Loucy (cell line): ENCODE data around the gene RPS6KB1.

Experiments
- H2AFZ ChIP-seq: fragments of 200-600 bp; sonication (generic); 2 replicates; pipeline ENCODE4 v1.6.0; 2016; ENCODE audit warnings: antibody characterized with exemption, mild to moderate bottlenecking, low read length, moderate library complexity
- H3F3A ChIP-seq: fragments of 200-600 bp; 2 replicates; pipeline ENCODE4 v1.6.0; 2016; ENCODE audit warnings: antibody characterized with exemption, low read depth, mild to moderate bottlenecking
- H3K27me3 ChIP-seq: fragments of 200-600 bp; sonication (generic); 2 replicates; pipeline ENCODE4 v1.6.1; 2014; ENCODE audit warnings: low read length, mild to moderate bottlenecking; ENCODE audit not compliant: insufficient read depth, poor library complexity, severe bottlenecking
- H3K36me3 ChIP-seq: fragments of 200-600 bp; sonication (generic); 2 replicates; pipeline ENCODE4 v1.6.1; 2016; ENCODE audit warnings: low read length; ENCODE audit not compliant: insufficient read depth
- H3K4me1 ChIP-seq: fragments of 200-600 bp; sonication (generic); 2 replicates; pipeline ENCODE4 v1.5.1; 2014; ENCODE audit warnings: low read length, mild to moderate bottlenecking; ENCODE audit not compliant: insufficient read depth, poor library complexity, severe bottlenecking
- H3K4me2 ChIP-seq: fragments of 200-600 bp; sonication (generic); 2 replicates; pipeline ENCODE4 v1.6.0; 2014; ENCODE audit warnings: antibody characterized with exemption, low read length, low read depth, mild to moderate bottlenecking; ENCODE audit not compliant: poor library complexity, severe bottlenecking
- H3K4me3 ChIP-seq: fragments of 200-600 bp; sonication (generic); 2 replicates; pipeline ENCODE4 v1.5.1; 2014; ENCODE audit warnings: low read length, mild to moderate bottlenecking, mixed read lengths; ENCODE audit not compliant: poor library complexity, severe bottlenecking
- H3K79me2 ChIP-seq: fragments of 200-600 bp; sonication (generic); 2 replicates; pipeline ENCODE4 v1.6.1; 2014; ENCODE audit warnings: low read length; ENCODE audit not compliant: insufficient read depth
- H3K9ac ChIP-seq: fragments of 200-600 bp; sonication (generic); 2 replicates; pipeline ENCODE4 v1.6.0; 2014; ENCODE audit warnings: mild to moderate bottlenecking, low read depth, low read length, moderate library complexity; ENCODE audit not compliant: poor library complexity, severe bottlenecking
- H3K9me2 ChIP-seq: fragments of 200-600 bp; sonication (generic); replicated peaks from 2 replicates; pipeline ENCODE4 v1.6.1; 2016; ENCODE audit warnings: low read depth, low read length, mixed read lengths
- H3K9me3 ChIP-seq: fragments of 200-600 bp; sonication (generic); 2 replicates; pipeline ENCODE4 v1.6.1; 2014; ENCODE audit warnings: mild to moderate bottlenecking, antibody characterized with exemption, low read length, low read depth; ENCODE audit not compliant: insufficient read depth
- H4K20me1 ChIP-seq: fragments of 200-600 bp; sonication (generic); 2 replicates; pipeline ENCODE4 v1.6.0; 2014; ENCODE audit warnings: antibody characterized with exemption, low read length, mild to moderate bottlenecking; ENCODE audit not compliant: insufficient read depth, poor library complexity, severe bottlenecking
- EZH2phosphoT487 ChIP-seq: fragments of 200-600 bp; IDR thresholded peaks from 2 replicates; pipeline ENCODE4 v1.6.1; 2018; ENCODE audit warnings: antibody characterized with exemption, mild to moderate bottlenecking, moderate library complexity, borderline replicate concordance
- TF ChIP-seq, protein P1 (sequence below): fragments of 200-600 bp; sonication (generic); conservative IDR thresholded peaks from 2 replicates; pipeline ENCODE4 v1.5.1; 2014; ENCODE audit warnings: mild to moderate bottlenecking, antibody characterized with exemption, low read length

RPS6KB1 gene

DNA sequence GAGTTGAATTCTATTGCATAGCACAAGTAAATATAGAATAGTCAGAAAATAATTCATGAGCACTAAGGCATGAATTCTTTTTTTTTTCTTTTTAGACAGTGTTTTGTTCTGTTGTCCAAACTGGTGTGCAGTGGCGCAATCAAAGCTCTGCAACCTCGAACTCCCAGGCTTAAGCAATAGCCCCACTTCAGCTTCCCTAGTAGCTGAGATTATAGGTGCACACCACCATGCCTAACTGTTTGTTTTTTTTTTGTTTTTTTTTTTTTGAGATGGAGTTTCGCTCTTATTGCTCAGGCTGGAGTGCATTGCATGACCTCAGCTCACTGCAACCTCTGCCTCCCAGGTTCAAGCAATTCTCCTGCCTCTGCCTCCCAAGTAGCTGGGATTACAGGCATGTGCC, 16.8 kb upstream of the RPS6KB1 start:
- Histone ChIP-seq H4K20me1 (no peaks in the 10 kb centered on the region), H3K4me2 (no peak overlapping the region), H3K4me1 (no peaks in the 10 kb centered on the region), H3K9ac (no peak overlapping the region), H3K27me3 (no peaks in the 10 kb centered on the region), H3K36me3 (no peaks in the 10 kb centered on the region), H3K9me2 (no peaks in the 10 kb centered on the region), H3K9me3 (no peaks in the 10 kb centered on the region), H3K79me2 (no peaks in the 10 kb centered on the region), H2AFZ (no peak overlapping the region), H3F3A (no peaks in the 10 kb centered on the region), H3K4me3 (no peak overlapping the region)
- TF ChIP-seq, protein P1, sequence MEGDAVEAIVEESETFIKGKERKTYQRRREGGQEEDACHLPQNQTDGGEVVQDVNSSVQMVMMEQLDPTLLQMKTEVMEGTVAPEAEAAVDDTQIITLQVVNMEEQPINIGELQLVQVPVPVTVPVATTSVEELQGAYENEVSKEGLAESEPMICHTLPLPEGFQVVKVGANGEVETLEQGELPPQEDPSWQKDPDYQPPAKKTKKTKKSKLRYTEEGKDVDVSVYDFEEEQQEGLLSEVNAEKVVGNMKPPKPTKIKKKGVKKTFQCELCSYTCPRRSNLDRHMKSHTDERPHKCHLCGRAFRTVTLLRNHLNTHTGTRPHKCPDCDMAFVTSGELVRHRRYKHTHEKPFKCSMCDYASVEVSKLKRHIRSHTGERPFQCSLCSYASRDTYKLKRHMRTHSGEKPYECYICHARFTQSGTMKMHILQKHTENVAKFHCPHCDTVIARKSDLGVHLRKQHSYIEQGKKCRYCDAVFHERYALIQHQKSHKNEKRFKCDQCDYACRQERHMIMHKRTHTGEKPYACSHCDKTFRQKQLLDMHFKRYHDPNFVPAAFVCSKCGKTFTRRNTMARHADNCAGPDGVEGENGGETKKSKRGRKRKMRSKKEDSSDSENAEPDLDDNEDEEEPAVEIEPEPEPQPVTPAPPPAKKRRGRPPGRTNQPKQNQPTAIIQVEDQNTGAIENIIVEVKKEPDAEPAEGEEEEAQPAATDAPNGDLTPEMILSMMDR, result no peak
- TF ChIP-seq EZH2phosphoT487, result no peak

DNA sequence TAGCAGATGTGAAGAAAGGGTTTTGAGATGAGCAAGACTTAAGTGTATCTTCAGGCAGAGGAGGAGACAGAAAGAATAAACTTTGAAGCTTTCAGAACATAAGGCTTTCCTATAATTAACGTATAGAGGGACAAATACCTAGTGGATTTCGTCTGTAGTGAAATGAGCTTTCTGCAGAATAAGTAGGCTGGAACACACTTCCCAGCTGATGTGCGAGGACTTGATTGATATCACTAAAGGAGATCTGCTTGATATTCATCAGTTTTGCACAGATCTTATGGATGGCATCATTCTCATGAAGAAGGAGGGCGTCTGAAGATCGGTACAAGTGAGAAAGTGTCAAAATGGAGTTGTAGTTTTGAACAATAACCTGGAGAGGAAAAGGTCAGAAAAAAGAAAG, 15.0 kb upstream of the RPS6KB1 start:
- no peaks in the 10 kb centered on the region for H3F3A ChIP-seq
- H3K4me2 ChIP-seq, result no peak overlapping the region
- H3K9me3 ChIP-seq, result no peaks in the 10 kb centered on the region
- TF ChIP-seq, protein P1, result no peak
- H3K79me2 ChIP-seq, result no peaks in the 10 kb centered on the region
- no peaks in the 10 kb centered on the region for H4K20me1 ChIP-seq
- H3K4me1 ChIP-seq, result no peaks in the 10 kb centered on the region
- H3K36me3 ChIP-seq, result no peaks in the 10 kb centered on the region
- H3K9ac ChIP-seq, result no peak overlapping the region
- H3K27me3 ChIP-seq, result no peaks in the 10 kb centered on the region
- no peak overlapping the region for H3K4me3 ChIP-seq
- H3K9me2 ChIP-seq, result no peaks in the 10 kb centered on the region
- no peak overlapping the region for H2AFZ ChIP-seq

DNA sequence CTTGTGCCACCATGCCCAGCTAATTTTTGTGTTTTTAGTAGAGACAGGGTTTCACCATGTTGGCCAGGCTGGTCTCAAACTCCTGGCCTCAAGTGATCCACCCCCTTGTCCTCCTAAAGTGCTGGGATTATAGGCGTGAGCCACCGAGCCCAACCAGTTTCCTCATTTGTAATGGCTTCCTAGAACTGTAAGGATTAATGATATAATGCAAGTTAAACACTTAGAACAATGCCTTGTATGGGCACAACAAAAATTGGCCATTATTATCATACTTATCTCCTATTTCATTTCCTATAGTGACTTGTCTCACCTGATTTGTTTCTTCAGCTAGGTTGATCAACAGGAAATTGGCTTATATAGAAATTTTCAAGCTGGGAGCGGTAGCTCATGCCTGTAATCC, 14.3 kb upstream of the RPS6KB1 start:
- TF ChIP-seq, protein P1, result no peak
- no peak for TF ChIP-seq EZH2phosphoT487
- Histone ChIP-seq H2AFZ (no peak overlapping the region), H3K9ac (no peak overlapping the region), H4K20me1 (no peaks in the 10 kb centered on the region), H3K4me1 (no peaks in the 10 kb centered on the region), H3K9me2 (no peaks in the 10 kb centered on the region), H3K9me3 (no peaks in the 10 kb centered on the region), H3K36me3 (no peaks in the 10 kb centered on the region), H3K4me2 (no peak overlapping the region), H3F3A (no peaks in the 10 kb centered on the region), H3K27me3 (no peaks in the 10 kb centered on the region), H3K79me2 (no peaks in the 10 kb centered on the region), H3K4me3 (no peak overlapping the region)
